Hematopoietic multipotent progenitor cell treated with erythropoietin and hydrocortisone succinate and interleukin-3 and kit ligand, for 6 days (in vitro differentiated cells): ENCODE results near the gene GRIK4.

Source experiments
- DNase-seq: peaks from one replicate; pipeline ENCODE4 v3.0.0-alpha.2; 2015

The GRIK4 gene

GRCh38 chr11:120527111-120527761 lies 15.7 kb downstream of the GRIK4 start:
- no peak for DNase-seq

- no peak for DNase-seq
Measured at GRCh38 chr11:120528749-120529148, 17.2 kb downstream of the GRIK4 start.

DNA sequence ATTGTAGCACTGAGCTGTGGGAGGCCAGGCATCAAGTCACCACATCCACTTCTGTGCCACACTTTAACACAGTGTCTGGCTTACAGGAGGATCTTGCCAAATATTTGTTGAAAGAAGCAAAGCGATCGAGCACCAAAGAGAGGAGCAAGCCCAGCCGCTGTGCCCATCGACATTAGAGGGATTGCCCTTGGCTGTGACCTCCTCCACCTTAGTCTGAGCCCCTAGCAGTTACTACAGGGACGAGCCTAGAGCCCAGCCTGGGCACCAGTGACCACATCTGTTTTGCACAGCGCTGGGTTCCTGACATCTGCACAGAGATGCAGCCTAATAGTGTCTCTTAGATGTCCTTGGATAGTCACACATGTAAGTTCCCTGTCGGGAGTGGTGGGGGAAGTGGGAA lies 17.7 kb downstream of the GRIK4 start:
- no peak for DNase-seq

- no peak for DNase-seq
Measured at GRCh38 chr11:120529911-120530310, 18.4 kb downstream of the GRIK4 start.

DNA sequence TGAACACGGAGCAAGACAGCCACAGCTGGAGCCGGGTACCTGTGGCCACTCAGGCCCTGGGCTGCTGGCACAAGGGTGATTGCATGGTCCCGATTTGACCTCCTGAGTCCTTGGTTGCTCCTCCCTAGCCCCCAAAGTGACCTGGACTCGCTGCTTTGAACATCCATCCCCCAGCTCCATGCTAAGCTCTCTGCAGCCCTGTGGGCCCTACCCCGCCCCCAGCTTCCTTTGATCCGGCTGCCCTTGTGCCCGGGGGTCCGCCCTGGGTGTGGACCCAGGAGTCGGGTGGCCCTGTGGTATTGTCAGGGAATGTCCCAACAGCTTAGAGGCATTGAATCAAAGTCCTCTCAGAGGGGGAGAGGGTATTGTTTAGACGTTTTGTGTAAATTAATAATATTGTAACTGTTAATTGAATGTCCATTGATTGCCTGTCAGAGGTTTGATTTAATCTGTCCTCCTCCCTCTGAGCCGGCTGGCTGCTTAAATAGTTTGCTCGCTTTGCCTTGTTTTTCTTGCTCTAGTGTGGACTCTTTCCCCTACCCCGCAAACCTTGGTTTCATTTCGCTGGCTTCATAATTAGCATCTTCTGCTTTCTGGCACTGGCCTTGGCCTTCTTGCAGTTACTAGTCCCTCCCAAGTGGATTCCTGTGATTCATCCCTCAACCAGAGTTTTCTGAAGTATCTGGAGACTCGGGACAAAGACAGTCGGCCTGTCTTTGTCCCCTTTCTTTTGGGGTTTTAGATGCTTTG lies 20.7 kb downstream of the GRIK4 start:
- DNase-seq, result no peak

- DNase-seq, result no peak
Measured at GRCh38 chr11:120532832-120533196, 21.3 kb downstream of the GRIK4 start.

DNA sequence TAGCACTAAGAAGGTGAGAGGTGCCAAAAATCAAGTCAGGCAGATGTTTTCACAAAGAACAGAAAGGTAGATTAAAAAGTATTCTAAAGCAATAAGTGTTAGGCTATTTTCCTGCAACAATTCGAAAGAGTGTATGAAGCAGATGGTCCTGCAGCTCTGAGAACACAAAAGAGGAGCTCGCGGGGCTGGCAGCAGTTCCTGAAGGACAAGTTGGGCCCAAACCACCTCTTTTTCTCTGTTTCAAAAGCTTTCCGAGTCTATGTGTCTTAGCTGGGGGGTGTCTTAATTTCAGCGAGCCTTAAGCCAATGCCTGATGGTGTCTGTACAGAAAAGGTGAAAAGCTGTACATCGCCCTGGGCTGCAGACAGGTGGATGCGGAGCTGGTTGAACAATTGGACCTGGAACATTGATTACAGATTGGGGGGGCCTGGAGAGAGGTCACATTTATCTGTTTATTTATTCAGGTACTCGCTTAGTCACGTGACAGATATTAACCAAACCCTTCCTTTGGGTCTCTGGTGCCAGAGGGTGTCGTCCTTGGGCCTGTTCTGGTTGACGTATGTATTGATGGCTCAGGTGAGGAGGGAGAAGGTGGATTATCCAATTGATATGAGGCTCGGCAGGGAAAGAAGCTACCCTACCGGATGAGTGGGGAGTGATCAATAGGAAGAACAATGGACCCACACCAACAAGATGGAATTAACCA lies 24.7 kb downstream of the GRIK4 start:
- no peak for DNase-seq

GRCh38 chr11:120536797-120537169 lies 25.2 kb downstream of the GRIK4 start:
- no peak for DNase-seq

GRCh38 chr11:120537996-120538395 lies 26.4 kb downstream of the GRIK4 start:
- DNase-seq, result no peak

DNA sequence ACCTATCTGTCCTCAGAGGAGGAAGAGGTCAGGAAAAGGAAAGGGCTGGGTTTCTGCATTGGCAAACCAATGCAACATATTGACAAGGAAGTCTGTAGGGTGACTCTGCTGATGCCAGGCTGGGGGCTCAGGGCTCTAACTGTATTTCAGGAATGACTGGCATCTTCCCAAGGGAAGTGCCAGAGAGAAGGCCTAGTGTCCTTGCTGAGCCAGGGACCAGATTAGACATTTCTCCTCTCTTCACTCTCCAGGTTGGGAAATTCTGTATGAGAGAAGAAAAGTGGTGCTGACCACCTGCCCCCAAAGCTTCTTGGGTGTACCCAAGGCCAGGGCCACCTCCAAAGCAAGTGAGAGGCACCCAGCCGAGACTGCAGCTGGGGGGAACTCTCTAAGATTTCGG lies 27.2 kb downstream of the GRIK4 start:
- DNase-seq, result no peak

DNA sequence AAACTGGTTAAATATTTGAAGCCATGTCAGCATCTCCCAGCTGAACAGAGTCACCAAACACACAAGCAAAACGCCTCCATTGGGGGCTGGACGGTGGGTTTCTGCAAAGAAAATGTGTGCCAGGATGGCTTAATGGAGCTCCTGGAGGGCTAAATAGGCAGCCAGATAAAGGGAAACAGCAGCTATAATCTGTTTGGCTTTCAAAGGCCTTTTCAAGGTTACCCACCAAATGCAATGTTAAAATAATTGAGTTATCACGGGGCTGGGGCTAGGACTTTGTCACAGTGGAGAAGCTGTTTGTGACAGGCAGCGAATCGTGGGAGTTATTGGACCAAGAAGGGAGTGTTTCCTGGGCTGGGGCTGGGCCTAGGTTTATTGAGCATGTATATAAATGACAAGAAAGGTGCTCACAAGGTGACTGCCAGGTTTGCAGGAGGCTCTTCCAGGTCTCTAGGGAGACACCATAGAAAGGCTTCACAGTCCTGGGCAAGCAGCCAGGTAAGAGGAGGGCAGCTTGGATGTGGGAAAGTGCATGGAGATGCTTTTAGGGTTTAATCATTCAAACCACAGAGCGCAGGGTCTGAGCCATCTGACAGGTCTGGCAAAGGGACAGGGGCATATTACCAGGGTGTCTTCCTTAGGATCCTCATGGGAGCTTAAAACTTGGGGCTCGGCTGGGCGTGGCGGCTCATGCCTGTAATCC lies 28.3 kb downstream of the GRIK4 start:
- no peak for DNase-seq

GRCh38 chr11:120540744-120541465 lies 29.4 kb downstream of the GRIK4 start:
- DNase-seq, result no peak

- DNase-seq, result no peak
Measured at GRCh38 chr11:120543521-120544215, 32.1 kb downstream of the GRIK4 start.

DNA sequence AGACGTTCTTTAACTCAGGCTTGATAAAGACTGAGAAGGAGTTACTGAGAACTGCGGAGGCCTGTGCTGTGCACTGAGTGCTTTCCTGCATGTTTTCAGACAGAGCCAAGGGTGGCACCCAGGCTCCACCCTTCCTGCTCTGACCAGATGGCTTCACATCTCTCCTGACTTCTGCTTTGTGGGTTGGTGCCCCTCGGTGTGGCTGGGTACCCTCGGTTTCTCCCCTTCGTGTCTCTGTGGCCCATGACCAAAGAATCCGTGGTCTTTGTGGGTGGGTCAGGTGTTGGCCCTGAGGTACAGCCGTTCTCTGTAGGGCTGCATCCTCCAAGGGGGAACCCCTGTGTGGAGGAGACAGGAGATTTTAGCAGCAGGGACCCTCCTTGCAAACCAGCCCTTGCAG lies 34.3 kb downstream of the GRIK4 start:
- peak; percentile 68 for DNase-seq

GRCh38 chr11:120546312-120547205 lies 35.0 kb downstream of the GRIK4 start:
- DNase-seq, result peak; percentile 25

DNA sequence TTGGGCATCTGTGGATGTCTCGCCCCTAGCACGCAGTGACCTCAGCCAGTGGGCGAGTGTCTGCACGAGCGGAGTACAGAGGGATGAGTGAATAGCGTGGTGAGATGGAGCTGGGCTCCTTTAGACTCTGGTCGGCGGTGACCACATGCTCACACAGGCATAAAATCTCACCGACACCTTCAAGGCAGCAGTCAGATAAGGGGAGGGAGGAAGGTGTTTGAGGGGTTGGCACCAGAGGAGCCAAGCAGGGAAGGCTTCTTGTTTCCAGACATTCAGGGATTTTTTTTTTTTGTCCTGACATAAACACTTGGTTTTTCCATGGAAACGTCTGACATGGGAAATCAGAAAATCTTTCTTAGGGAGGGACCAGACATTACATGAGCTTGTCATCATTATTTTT lies 35.8 kb downstream of the GRIK4 start:
- DNase-seq, result no peak

DNA sequence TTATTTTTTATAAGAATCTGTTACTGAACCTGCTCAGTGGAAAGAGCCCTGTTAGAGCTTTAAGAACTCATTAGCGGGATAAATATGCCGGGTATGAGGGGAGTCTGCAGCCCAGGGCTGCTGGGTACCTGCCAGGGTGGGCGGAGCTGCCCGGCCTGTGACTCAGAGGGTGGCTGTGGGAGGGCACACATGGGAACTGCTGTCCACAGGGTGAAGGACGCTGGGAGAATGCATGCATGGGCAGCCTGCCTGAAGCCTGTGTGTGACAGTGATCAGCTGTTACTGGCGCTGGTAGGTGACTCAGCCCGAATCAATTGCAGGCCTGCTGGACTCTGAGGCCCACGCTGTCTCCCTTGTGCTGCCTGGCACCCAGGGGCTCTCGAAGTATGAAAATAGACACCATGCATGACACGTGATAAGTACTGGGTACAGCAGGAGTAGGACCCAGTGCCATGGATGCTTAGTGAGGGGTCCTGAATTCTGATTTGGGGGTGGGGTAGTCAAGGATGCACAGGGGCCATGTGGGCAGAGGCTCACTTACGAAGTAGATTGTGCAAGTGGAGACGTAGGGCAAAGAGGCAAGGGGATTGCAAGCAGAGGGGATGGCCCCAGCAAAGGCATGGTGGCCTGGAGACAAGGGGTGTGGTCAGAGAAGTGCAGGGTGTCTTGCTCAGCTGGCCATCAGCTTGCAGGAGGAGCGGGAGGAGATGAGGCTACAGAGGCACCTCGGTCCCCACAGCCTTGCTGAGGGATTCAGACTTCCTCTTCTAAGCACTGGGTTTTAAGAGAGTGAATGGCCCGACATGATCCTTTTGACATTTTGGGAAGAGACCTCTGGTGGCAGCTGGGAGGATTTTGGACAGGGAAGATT lies 36.5 kb downstream of the GRIK4 start:
- peak; percentile 47 for DNase-seq

GRCh38 chr11:120548682-120549209 lies 37.2 kb downstream of the GRIK4 start:
- no peak for DNase-seq

DNA sequence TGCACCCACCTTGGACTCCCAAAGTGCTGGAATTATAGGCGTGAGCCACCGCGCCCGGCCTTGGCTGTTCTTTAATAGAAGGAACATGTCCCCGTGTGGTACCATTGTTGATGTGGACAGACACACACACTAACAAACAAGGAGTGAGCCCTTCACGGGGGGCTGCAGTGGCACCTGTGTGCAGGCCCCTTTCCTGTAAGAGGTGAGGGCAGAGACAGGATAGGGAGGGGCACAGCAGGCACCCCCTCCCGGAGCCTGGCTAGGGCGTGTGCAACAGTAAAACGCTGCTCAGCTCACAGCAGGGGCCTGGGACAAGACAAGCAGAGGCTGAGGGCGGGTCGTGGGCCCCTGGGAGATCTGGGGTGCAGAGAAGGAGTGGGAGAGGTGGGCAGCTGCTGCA lies 37.8 kb downstream of the GRIK4 start:
- DNase-seq, result no peak

DNA sequence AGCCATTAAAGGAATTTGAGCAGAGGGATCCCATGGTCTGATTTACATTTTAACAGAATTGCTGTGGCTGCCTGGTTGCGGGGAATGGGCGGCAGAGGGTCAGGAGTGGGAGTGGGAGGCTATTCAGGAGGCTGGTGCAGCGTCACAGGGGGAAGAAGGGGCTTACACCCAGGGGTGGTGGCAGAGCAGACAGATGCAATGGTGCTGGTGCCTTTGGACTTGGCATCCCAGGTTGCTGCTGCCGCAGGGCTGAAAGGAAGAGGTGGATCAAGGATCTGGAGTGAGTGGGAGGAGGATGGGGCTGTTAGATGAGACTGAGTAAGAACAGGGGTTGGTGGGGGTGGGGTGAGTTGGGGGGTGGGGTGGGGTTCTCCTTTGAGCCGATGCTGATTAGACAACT lies 38.5 kb downstream of the GRIK4 start:
- DNase-seq, result no peak
